ENCODE results near the gene STUB1. TPM values are rescaled to one million over a fixed set of nuclear protein-coding genes. Genes with fewer than 3 reads are reported as not detected.

The STUB1 gene
- total and polyA plus RNA-seq, 12 donors = 121 to 339 (median 190) TPM

DNA sequence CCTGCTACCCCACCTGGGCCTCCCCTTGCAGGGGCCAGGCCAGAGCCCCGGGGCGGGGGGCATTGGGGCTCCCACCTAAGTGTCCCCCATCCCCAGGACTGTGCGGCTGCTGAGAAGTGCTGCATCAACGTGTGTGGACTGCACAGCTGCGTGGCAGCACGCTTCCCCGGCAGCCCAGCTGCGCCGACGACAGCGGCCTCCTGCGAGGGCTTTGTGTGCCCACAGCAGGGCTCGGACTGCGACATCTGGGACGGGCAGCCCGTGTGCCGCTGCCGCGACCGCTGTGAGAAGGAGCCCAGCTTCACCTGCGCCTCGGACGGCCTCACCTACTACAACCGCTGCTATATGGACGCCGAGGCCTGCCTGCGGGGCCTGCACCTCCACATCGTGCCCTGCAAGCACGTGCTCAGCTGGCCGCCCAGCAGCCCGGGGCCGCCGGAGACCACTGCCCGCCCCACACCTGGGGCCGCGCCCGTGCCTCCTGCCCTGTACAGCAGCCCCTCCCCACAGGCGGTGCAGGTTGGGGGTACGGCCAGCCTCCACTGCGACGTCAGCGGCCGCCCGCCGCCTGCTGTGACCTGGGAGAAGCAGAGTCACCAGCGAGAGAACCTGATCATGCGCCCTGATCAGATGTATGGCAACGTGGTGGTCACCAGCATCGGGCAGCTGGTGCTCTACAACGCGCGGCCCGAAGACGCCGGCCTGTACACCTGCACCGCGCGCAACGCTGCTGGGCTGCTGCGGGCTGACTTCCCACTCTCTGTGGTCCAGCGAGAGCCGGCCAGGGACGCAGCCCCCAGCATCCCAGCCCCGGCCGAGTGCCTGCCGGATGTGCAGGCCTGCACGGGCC lies 47.5 kb upstream of the STUB1 start:
- 94 to 97% (median 94%) methylated on average over 38 to 67 of the region's 67 CpGs for WGBS, 4 donors
- intact Hi-C loops (cut with DNase I) = no loop called here

GRCh38 chr16:633336-634050 lies 46.7 kb upstream of the STUB1 start:
- DNase-seq = peak in 3 of 7 donors; percentile 18 to 29 (median 20)
- no peaks in the 10 kb centered on the region for H3K36me3 ChIP-seq (replicated peaks in 1 of 2)
- H3K27ac ChIP-seq = no peak overlapping the region
- no peaks in the 10 kb centered on the region for H3K9me3 ChIP-seq (replicated peaks in 1 of 3)
- no peak overlapping the region for H3K4me3 ChIP-seq
- TF ChIP-seq, protein P1, sequence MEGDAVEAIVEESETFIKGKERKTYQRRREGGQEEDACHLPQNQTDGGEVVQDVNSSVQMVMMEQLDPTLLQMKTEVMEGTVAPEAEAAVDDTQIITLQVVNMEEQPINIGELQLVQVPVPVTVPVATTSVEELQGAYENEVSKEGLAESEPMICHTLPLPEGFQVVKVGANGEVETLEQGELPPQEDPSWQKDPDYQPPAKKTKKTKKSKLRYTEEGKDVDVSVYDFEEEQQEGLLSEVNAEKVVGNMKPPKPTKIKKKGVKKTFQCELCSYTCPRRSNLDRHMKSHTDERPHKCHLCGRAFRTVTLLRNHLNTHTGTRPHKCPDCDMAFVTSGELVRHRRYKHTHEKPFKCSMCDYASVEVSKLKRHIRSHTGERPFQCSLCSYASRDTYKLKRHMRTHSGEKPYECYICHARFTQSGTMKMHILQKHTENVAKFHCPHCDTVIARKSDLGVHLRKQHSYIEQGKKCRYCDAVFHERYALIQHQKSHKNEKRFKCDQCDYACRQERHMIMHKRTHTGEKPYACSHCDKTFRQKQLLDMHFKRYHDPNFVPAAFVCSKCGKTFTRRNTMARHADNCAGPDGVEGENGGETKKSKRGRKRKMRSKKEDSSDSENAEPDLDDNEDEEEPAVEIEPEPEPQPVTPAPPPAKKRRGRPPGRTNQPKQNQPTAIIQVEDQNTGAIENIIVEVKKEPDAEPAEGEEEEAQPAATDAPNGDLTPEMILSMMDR (IDR thresholded peaks at IDR 0.05) = no peak
- TF ChIP-seq POLR2A (IDR thresholded peaks at IDR 0.05) = no peak
- H3K4me1 ChIP-seq (replicated peaks in 1 of 2) = peaks cover 20 to 40% of the 10 kb centered on the region in 2 donors
- intact Hi-C loops (cut with DNase I) = no loop called here
- 95 to 97% (median 95%) methylated on average over 25 to 74 of the region's 74 CpGs for WGBS, 4 donors
- H3K27me3 ChIP-seq = no peaks in the 10 kb centered on the region

More for the DNA sequence above, 47.5 kb upstream of the STUB1 start:
- H3K27ac ChIP-seq = no peak overlapping the region
- no peak overlapping the region for H3K4me3 ChIP-seq
- H3K27me3 ChIP-seq = no peaks in the 10 kb centered on the region
- H3K4me1 ChIP-seq (replicated peaks in 1 of 2) = peaks cover 12 to 34% of the 10 kb centered on the region in 2 donors
- DNase-seq = peak in 4 of 7 donors; percentile 10 to 53 (median 29)
- H3K36me3 ChIP-seq (replicated peaks in 1 of 2) = peaks cover 0 to 6% of the 10 kb centered on the region in 2 donors
- no peak for TF ChIP-seq POLR2A (IDR thresholded peaks at IDR 0.05)
- TF ChIP-seq, protein P1 (IDR thresholded peaks at IDR 0.05) = no peak
- no peaks in the 10 kb centered on the region for H3K9me3 ChIP-seq (replicated peaks in 1 of 3)

GRCh38 chr16:634051-634670 lies 46.0 kb upstream of the STUB1 start:
- intact Hi-C loops (cut with DNase I) = no loop called here
- H3K27me3 ChIP-seq = no peaks in the 10 kb centered on the region
- H3K36me3 ChIP-seq (replicated peaks in 1 of 2) = no peaks in the 10 kb centered on the region
- peak in 4 of 7 donors; percentile 15 to 38 (median 32) for DNase-seq
- H3K9me3 ChIP-seq (replicated peaks in 1 of 3) = no peaks in the 10 kb centered on the region
- no peak for TF ChIP-seq POLR2A (IDR thresholded peaks at IDR 0.05)
- TF ChIP-seq, protein P1 (IDR thresholded peaks at IDR 0.05) = no peak
- H3K4me1 ChIP-seq (replicated peaks in 1 of 2) = peaks cover 27 to 47% of the 10 kb centered on the region in 2 donors
- no peak overlapping the region for H3K4me3 ChIP-seq
- WGBS, 4 donors = 87 to 95% (median 91%) methylated on average over 13 to 22 of the region's 22 CpGs
- no peak overlapping the region for H3K27ac ChIP-seq

DNA sequence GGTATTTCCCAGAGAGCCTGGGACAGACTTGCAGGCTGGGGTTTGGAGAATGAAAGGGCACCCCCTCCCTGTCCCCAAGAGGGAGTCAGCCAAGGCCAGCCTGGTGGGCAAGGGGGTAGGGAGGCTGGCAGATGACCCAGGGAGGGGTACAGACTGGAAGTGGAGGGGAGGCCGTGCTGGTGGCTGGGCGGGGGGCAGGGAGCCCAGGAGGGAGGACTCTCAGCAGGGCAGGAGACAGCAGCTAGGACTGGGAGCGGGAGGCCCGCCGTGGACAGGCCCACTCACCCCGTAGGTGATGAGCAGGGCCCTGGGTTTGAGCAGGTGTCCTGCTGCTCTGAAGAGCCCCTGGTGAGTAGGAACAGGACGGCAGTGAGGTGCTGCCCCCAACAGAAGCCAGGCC lies 45.2 kb upstream of the STUB1 start:
- Histone ChIP-seq H3K27ac (no peak overlapping the region), H3K27me3 (no peaks in the 10 kb centered on the region), H3K4me1 (replicated peaks in 1 of 2) (peaks cover 29 to 43% of the 10 kb centered on the region in 2 donors), H3K4me3 (peak overlapping the region in 1 of 4 donors; percentile 91), H3K36me3 (replicated peaks in 1 of 2) (no peaks in the 10 kb centered on the region), H3K9me3 (replicated peaks in 1 of 3) (no peaks in the 10 kb centered on the region)
- WGBS, 4 donors = 85 to 100% (median 89%) methylated on average over 2 to 7 of the region's 7 CpGs
- TF ChIP-seq, protein P1 (IDR thresholded peaks at IDR 0.05) = no peak
- intact Hi-C loops (cut with DNase I) = no loop called here
- peak in 3 of 7 donors; percentile 33 to 41 (median 35) for DNase-seq

Data from adrenal gland (tissue), 12 donors.